SU-DHL-6 (cell line): ENCODE measurements around the gene DNAAF3.

ENCODE experiments used
- EZH2phosphoT487 ChIP-seq: fragments of 200-600 bp; sonication (generic), shearing (Covaris generic); conservative IDR thresholded peaks from 2 replicates; pipeline ENCODE4 v1.6.1; 2018; ENCODE audit warnings: mild to moderate bottlenecking, antibody characterized with exemption, low read length, moderate library complexity, mixed read lengths
- TF ChIP-seq, protein P1 (sequence below): fragments of 200-600 bp; sonication (generic); IDR thresholded peaks from one replicate; pipeline ENCODE4 v1.5.1; 2017; ENCODE audit warnings: antibody characterized with exemption, mild to moderate bottlenecking, low read length, moderate library complexity; ENCODE audit not compliant: insufficient read depth, poor library complexity, severe bottlenecking

DNA sequence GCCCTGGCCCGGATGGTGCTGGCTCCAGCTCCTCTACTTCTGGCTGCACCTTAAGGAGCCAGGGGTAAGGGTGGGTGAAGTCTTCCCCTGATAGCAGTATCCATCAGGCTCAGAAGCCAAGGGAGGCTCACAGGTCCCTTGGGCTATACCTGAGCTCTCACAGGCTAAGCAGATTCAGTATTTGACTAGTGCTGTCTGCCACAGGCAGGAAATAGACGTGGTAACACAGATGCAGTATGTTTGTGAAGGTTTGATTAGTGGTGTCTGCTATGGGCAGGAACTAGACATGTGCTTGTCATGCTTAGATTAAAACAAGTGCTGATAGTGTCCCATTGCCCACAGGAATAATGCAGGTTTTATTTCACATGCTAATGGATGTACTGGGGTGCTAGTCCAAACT, 9.7 kb upstream of the DNAAF3 start:
- TF ChIP-seq, protein P1, sequence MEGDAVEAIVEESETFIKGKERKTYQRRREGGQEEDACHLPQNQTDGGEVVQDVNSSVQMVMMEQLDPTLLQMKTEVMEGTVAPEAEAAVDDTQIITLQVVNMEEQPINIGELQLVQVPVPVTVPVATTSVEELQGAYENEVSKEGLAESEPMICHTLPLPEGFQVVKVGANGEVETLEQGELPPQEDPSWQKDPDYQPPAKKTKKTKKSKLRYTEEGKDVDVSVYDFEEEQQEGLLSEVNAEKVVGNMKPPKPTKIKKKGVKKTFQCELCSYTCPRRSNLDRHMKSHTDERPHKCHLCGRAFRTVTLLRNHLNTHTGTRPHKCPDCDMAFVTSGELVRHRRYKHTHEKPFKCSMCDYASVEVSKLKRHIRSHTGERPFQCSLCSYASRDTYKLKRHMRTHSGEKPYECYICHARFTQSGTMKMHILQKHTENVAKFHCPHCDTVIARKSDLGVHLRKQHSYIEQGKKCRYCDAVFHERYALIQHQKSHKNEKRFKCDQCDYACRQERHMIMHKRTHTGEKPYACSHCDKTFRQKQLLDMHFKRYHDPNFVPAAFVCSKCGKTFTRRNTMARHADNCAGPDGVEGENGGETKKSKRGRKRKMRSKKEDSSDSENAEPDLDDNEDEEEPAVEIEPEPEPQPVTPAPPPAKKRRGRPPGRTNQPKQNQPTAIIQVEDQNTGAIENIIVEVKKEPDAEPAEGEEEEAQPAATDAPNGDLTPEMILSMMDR: no peak
- TF ChIP-seq EZH2phosphoT487: no peak
